ENCODE measurements around the gene SEC14L5.

Gene SEC14L5

DNA sequence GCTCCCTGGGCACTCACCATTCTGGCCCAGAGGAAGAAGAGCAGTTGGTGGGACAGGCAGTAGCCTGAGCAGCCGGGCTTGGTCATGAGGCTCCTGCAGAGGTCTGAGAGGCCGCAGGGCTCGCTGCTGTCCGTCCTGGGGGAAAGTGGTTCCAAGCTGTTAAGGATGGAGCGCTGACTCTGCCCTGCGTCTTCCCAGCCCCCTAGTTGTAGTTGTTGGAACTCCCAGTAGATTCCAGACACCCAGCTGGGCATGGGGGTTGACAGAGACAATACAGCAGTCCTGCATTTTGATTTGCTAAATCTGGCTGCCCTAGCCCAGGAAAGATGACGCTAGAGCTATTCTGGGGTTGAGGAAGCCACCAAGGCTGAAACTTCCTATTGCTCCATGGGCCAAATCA is 100.3 kb downstream of the SEC14L5 start:
- Mint-ChIP-seq H3K9me3 (no peaks in the 10 kb centered on the region), H3K27ac (no peak overlapping the region), H3K4me1 (ENCODE audit: low read depth) (no peaks in the 10 kb centered on the region), H3K36me3 (ENCODE audit: low read depth) (no peaks in the 10 kb centered on the region), H3K4me3 (no peak overlapping the region), H3K27me3 (no peaks in the 10 kb centered on the region)
- no peak for DNase-seq

DNA sequence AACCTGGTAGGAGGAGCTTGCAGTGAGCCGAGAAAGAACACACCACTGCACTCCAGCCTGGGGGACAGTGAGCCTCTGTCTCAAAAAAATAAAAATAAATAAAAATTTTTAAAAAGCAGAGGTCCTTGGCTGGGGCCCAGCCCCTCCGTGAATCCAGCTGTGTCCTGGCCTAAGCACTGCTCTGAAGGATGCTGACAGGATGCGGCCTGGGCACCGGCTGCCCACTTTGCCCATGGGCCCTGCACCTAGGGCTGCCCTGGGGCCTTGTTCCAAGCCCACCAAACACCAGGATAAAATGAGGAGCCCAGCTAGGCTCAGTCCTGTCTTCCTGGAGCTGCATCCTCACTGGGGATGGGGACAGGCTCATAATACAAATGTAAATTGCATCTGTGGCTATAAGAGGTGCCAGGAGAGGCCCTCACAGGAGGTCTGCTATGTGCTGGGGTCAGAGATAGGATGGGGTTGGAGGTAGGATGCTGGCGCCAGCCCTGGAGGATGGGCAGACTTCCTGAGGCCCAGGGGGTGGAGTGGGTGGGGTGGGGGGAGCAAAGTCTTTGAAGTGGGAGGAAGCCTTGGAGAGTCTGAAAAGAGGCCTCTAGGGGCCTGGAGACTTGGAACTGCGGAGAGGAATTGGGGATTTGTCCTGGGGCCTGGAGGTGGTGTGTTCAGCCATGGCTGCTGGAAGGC is 101.4 kb downstream of the SEC14L5 start:
- DNase-seq: no peak
- no peaks in the 10 kb centered on the region for H3K9me3 Mint-ChIP-seq
- no peaks in the 10 kb centered on the region for H3K36me3 Mint-ChIP-seq (ENCODE audit: low read depth)
- H3K4me3 Mint-ChIP-seq: no peak overlapping the region
- no peaks in the 10 kb centered on the region for H3K27me3 Mint-ChIP-seq
- no peaks in the 10 kb centered on the region for H3K4me1 Mint-ChIP-seq (ENCODE audit: low read depth)
- no peak overlapping the region for H3K27ac Mint-ChIP-seq

DNA sequence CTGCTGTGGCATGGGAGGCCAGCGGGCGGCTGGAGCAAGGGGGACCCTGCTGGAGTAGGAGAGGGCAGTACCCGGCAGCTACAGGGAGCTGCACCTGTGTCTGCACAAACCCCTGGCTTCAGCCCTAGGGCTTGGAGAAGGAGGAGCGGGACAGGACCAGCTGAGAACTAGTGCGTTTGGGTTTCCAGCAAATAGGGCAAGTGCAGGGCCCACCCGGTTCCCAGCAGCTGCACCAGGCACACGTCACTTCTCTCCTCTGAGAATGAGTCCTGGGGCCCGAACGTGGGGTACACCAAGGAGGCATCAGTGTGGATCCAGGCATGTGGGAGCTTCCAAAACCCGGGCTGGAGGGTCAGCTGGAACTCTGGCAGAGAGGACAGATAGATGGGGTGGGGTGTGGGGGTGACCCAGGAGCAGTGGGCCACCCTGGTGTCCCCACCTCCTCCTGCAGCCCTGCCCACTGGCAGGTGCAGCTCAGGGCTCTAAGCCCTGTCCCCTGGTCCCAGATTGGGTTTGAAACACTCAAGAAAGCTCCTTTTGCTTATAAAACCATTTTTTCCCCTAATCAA is 102.0 kb downstream of the SEC14L5 start:
- Mint-ChIP-seq H3K4me1 (ENCODE audit: low read depth) (no peaks in the 10 kb centered on the region), H3K27ac (no peak overlapping the region), H3K4me3 (no peak overlapping the region), H3K9me3 (no peaks in the 10 kb centered on the region), H3K36me3 (ENCODE audit: low read depth) (no peaks in the 10 kb centered on the region), H3K27me3 (no peaks in the 10 kb centered on the region)
- no peak for DNase-seq

DNA sequence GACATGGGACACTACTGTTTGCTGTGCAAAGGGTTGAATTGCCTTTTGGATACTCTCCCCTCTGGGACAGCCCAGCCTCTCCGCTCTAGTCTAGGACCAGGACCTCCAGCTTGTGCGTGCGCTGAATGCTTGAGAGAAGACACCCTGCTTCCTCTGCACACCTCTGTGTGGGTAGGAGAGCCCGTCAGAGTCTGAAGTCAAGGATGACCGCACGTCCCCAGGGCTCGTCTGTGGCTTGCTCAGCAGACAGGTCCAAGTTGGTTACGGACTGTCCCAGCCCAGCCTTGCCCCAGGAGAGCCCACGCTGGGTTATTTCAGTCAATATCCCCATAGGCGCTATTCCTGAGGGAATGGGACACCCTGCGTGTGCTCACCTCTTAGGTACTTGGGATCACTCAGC is 103.9 kb downstream of the SEC14L5 start:
- H3K4me1 Mint-ChIP-seq (ENCODE audit: low read depth): no peaks in the 10 kb centered on the region
- no peaks in the 10 kb centered on the region for H3K9me3 Mint-ChIP-seq
- H3K36me3 Mint-ChIP-seq (ENCODE audit: low read depth): no peaks in the 10 kb centered on the region
- no peaks in the 10 kb centered on the region for H3K27me3 Mint-ChIP-seq
- no peak overlapping the region for H3K4me3 Mint-ChIP-seq
- no peak for DNase-seq
- no peak overlapping the region for H3K27ac Mint-ChIP-seq

DNA sequence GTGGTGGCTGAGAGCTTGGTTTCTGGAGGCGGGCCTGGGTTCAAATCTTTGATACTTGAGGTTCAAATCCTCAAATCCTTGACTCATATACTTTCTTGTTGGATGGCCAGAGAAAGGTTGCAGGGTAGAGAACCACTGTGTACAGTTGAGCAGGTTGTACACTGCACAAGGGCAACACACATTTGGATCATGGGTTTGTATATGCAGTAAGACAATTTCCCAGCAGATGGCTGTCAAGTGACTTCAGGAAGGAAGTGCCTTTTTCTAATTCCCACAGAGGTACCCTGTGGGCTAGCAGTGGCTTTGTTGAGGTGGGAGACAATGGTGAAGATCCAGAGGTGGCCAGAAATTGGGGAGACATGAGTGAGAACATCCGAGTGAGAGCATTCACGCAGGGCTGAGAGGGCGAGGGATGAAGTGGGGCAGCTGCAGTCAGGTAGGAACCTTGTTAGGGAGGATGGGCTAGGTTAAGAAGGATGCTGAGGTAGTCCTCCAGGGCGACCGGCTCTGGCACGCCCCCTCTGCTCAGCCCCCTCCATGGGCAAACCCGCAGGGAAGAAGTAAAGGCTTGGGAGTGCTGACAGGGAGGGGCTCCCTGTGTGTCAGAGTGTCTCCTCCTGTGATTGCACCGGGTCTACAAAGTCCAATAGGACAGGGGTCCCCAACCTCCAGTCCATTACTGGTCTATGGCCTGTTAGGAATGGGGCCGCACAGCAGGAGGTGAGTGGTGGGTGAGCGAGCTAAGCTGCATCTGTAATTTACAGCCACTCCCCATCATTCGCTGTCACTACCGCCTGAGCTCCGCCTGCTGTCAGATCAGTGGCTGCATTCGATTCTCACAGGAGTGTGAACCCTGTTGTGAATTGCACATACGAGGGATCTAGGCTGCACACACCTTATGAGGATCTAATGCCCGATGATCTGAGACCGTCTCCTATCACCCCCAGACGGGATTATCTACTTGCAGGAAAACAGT is 104.9 kb downstream of the SEC14L5 start:
- no peak overlapping the region for H3K27ac Mint-ChIP-seq
- no peak for DNase-seq
- H3K36me3 Mint-ChIP-seq (ENCODE audit: low read depth): no peaks in the 10 kb centered on the region
- H3K9me3 Mint-ChIP-seq: no peaks in the 10 kb centered on the region
- H3K4me1 Mint-ChIP-seq (ENCODE audit: low read depth): no peaks in the 10 kb centered on the region
- H3K27me3 Mint-ChIP-seq: no peaks in the 10 kb centered on the region
- no peak overlapping the region for H3K4me3 Mint-ChIP-seq

DNA sequence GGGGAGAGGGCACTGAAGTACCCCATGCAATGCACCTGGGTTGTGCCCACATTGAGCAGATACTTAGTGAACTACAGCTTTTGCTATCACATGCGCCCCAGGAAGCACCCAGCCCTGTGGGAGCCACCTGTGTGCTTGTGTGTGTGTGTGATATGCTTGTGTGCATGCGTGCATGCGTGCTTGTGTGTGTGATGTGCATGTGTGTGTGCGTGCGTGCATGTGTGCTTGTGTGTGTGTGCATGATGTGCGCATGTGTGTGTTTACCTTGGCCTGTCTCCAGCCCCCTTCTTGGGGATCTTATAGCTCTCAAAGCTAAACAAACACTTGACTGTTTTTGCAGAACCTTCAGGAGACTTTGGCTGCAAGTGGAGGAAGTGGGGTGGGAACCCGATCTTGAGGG is 106.8 kb downstream of the SEC14L5 start:
- Mint-ChIP-seq H3K27ac (no peak overlapping the region), H3K27me3 (no peaks in the 10 kb centered on the region), H3K9me3 (no peaks in the 10 kb centered on the region), H3K36me3 (ENCODE audit: low read depth) (no peaks in the 10 kb centered on the region), H3K4me3 (no peak overlapping the region), H3K4me1 (ENCODE audit: low read depth) (no peaks in the 10 kb centered on the region)
- DNase-seq: no peak

DNA sequence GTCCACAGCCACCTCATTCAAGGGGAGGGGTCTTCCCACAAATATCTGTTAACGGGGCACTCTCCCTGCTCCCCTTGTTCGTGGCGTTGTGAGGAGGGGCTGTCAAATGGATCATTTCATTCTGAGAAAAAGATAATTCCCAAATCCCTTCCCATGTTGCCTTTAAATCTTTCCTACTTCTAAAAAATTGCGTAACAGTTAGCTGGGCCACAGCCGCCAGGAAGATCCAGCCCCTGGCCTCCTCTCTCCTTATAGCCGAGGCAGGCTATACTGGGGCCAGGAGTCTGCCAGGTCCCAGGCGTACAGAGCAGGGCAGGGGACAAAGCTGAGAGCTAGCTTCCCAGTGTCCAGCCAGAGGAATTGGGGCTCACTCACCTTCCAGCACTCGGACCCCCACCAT is 107.2 kb downstream of the SEC14L5 start:
- Mint-ChIP-seq H3K27ac (no peak overlapping the region), H3K9me3 (no peaks in the 10 kb centered on the region)

DNA sequence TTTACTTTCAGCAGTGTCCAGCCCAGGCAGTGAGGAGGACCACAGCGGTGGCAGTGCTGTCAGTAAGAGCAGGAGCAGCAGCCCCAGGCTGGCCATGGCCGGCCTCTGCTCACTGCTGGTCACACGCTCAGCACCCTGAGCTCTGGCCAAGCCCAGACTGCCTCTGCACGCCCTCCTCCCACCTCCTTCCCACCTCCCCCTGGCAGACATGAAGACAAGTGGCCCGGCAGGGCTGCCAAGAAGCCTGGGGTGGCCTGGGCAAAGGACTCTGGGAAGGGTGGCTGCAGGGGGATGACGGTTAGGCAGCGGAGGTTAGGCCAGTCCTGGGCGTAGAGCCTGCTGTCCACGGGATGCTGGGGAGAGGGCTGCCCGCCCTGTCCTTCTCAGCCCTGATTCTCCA is 107.7 kb downstream of the SEC14L5 start, which contains the start of gene C16orf89:
Gene C16orf89 (minus strand): TSS at position 144 of the 400 bp plus-strand sequence. CDS start 48 bp downstream, at position 96.
- peaks cover 4% of the 10 kb centered on the region for H3K4me1 Mint-ChIP-seq (ENCODE audit: low read depth)
- H3K36me3 Mint-ChIP-seq (ENCODE audit: low read depth): no peaks in the 10 kb centered on the region
- H3K27ac Mint-ChIP-seq: no peak within 1 kb of the TSS
- no peak within 1 kb of the TSS for H3K4me3 Mint-ChIP-seq
- H3K27me3 Mint-ChIP-seq: no peaks in the 10 kb centered on the region
- no peak for DNase-seq
- H3K9me3 Mint-ChIP-seq: no peaks in the 10 kb centered on the region

More for the DNA sequence above, 107.2 kb downstream of the SEC14L5 start:
- DNase-seq: no peak
- Mint-ChIP-seq H3K36me3 (ENCODE audit: low read depth) (no peaks in the 10 kb centered on the region), H3K27me3 (no peaks in the 10 kb centered on the region), H3K4me3 (no peak overlapping the region), H3K4me1 (ENCODE audit: low read depth) (peaks cover under 1% of the 10 kb centered on the region)

DNA sequence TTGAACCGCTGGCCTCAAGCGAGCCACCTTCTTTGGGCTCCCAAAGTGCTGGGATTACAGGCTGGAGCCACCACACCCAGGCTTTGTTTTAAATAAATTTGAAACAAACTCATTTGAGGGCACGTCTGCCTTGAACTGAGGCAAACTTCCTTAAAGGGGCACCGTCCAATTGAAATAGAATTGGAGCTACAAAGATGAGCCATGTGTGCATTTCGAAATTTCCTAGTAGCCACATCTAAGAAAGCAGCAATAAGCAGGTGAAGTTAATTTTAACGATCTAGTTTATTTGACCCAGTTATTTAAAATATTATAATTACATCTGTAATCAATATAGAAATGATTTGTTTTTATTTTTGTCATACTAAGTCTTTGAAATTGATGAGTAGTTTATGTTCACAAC is 108.4 kb downstream of the SEC14L5 start:
- peaks cover 11% of the 10 kb centered on the region for H3K4me1 Mint-ChIP-seq (ENCODE audit: low read depth)
- H3K27ac Mint-ChIP-seq: no peak overlapping the region
- no peaks in the 10 kb centered on the region for H3K9me3 Mint-ChIP-seq
- DNase-seq: no peak
- H3K36me3 Mint-ChIP-seq (ENCODE audit: low read depth): peaks cover 1% of the 10 kb centered on the region
- no peak overlapping the region for H3K4me3 Mint-ChIP-seq
- no peaks in the 10 kb centered on the region for H3K27me3 Mint-ChIP-seq
